Measurements from ENCODE around the gene GDF15.

The GDF15 gene

DNA sequence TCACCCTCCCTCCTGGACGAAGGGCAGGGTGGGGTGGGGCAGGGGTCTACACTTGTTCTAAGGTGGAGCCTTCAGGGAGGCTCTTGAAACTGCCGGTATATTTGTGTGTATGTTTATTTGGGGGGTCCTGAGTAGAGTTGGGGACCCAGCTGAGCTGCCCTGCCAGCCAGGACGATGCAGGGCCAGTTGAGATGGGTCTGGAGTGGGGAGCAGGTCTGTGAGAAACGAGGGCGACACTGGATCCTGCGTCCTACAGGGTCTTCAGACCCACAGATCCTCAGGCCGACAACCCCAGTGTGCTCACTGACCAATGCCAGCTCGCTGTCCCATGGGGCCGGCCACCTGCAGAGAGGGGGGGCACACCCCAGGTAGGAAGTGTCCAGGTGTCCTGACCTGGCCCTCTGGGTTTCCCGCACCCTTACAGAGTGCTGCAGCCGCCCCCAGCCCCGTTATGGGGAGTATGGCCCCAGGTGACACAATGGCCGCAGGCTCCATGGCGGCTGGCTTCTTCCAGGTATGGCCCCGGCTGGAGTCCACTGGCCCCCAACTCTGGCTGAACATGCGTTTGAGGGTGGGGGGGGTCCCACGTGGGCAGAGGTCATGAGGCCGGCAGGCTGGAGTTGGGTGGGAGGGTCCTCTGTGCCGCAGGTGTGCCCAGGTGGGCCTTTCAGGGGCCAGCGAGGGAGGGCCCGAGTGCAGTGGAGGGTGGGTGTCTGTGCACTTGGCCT lies 44.6 kb downstream of the GDF15 start:
- Histone ChIP-seq H3K9ac (peak overlapping the region in 10 of 11 experiments; percentile 69 to 79 (median 74); a peak in 17 of 22 replicates), H3K4me2 (peak overlapping the region; percentile 78 to 98 (median 91)), H3K4me3 (peak overlapping the region in 3 of 10 experiments; percentile 49 to 61 (median 52); a peak in 3 of 20 replicates), H3K9me3 (replicated peaks in 1 of 11) (no peaks in the 10 kb centered on the region), H3K27ac (peak overlapping the region in 10 of 11 experiments; percentile 71 to 89 (median 81); a peak in 19 of 22 replicates), H4K20me1 (peaks cover 26 to 69% (median 44%) of the 10 kb centered on the region in 11 experiments), H3K36me3 (peaks cover 0 to 42% (median 12%) of the 10 kb centered on the region in 11 experiments; a peak in 17 of 22 replicates), H3K27me3 (no peaks in the 10 kb centered on the region), H3K4me1 (peaks cover 87 to 93% (median 90%) of the 10 kb centered on the region in 10 experiments)
- TF ChIP-seq Cebpa-rat (IDR thresholded peaks at IDR 0.05) = no peak

DNA sequence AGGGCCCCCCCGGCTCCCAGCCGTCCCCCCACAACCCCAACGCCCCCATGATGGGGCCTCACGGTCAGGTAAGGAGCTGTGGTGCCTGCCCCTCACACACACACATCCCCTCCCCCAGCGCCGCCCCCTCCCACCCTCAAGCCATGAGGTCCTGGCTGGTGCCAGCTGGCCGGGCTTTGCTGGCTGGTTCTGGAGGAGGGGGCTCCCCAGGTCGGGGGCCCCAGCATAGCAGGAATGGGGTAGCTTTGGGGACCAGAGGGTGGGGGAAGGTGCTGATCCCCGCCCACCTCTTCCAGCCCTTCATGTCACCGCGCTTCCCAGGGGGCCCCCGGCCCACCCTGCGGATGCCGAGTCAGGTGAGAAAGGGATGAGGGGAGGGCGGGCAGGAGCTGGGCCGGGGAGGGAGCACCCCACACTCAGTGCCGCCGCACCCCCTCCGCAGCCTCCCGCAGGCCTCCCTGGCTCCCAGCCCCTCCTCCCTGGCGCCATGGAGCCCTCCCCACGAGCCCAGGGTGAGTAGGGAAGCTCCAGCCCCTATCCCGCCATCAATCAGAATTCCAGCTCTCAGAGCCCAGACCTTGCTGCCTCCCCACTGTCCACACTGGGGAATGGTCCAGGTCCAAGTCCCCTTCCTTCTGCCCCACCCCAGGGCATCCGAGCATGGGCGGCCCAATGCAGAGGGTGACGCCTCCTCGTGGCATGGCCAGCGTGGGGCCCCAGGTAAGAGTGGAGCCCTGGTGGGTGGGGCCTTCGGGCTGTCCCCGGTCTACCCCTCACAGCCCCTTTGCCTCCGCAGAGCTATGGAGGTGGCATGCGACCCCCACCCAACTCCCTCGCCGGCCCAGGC lies 45.6 kb downstream of the GDF15 start:
- Histone ChIP-seq H4K20me1 (peaks cover 26 to 69% (median 39%) of the 10 kb centered on the region in 11 experiments), H3K9ac (peak overlapping the region in 5 of 11 experiments; percentile 25 to 85 (median 44); a peak in 6 of 22 replicates), H3K4me2 (peak overlapping the region; percentile 32 to 97 (median 94); a peak in 21 of 22 replicates), H3K27ac (peak overlapping the region in 8 of 11 experiments; percentile 85 to 93 (median 89); a peak in 13 of 22 replicates), H3K4me3 (no peak overlapping the region), H3K9me3 (replicated peaks in 1 of 11) (no peaks in the 10 kb centered on the region), H3K4me1 (peaks cover 87 to 93% (median 90%) of the 10 kb centered on the region in 10 experiments), H3K27me3 (no peaks in the 10 kb centered on the region), H3K36me3 (peaks cover 0 to 52% (median 20%) of the 10 kb centered on the region in 11 experiments; a peak in 17 of 22 replicates)
- TF ChIP-seq Cebpa-rat (IDR thresholded peaks at IDR 0.05) = no peak

DNA sequence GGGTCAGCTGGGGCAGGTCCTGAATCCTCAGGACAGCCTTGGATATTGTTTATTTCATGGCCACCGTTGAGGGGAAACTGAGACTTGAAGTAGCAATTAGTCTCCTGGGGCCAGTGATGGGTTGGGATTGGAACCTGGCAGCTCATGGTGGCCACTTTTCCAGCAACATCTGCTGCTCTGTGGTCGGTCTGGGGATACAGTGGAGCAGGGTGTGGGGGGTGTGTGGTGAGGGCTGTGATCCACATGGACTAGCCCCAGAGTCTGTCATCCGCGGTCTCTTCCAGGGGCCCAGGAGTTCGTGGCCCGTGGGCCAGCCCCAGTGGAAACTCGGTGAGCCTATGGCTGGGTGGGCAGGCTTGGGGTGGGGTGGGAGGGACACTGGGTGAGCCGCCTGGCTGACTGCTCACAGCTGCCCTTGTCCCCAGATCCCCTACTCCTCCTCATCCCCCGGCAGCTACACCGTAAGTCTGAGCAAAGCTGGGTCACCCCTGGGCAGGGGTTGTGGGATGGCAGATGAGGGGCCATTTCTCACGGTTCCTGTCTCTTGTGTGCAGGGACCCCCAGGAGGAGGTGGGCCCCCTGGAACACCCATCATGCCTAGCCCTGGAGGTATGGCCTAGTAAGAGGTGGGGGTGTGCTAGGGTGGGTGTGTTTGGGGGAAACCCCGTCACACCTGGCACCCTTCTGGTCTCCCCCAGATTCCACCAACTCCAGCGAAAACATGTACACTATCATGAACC lies 46.5 kb downstream of the GDF15 start:
- no peak for TF ChIP-seq Cebpa-rat (IDR thresholded peaks at IDR 0.05)
- peak overlapping the region; percentile 90 to 97 (median 95) for H3K4me2 ChIP-seq
- H3K36me3 ChIP-seq = peaks cover 0 to 46% (median 19%) of the 10 kb centered on the region in 11 experiments; a peak in 17 of 22 replicates
- no peaks in the 10 kb centered on the region for H3K27me3 ChIP-seq
- H3K9ac ChIP-seq = peak overlapping the region; percentile 74 to 85 (median 82); a peak in 21 of 22 replicates
- H4K20me1 ChIP-seq = peaks cover 19 to 65% (median 34%) of the 10 kb centered on the region in 11 experiments; a peak in 21 of 22 replicates
- H3K27ac ChIP-seq = peak overlapping the region in 10 of 11 experiments; percentile 70 to 93 (median 88); a peak in 19 of 22 replicates
- no peaks in the 10 kb centered on the region for H3K9me3 ChIP-seq (replicated peaks in 1 of 11)
- H3K4me3 ChIP-seq = peak overlapping the region; percentile 47 to 77 (median 65); a peak in 18 of 20 replicates
- peaks cover 83 to 89% (median 86%) of the 10 kb centered on the region in 10 experiments for H3K4me1 ChIP-seq

DNA sequence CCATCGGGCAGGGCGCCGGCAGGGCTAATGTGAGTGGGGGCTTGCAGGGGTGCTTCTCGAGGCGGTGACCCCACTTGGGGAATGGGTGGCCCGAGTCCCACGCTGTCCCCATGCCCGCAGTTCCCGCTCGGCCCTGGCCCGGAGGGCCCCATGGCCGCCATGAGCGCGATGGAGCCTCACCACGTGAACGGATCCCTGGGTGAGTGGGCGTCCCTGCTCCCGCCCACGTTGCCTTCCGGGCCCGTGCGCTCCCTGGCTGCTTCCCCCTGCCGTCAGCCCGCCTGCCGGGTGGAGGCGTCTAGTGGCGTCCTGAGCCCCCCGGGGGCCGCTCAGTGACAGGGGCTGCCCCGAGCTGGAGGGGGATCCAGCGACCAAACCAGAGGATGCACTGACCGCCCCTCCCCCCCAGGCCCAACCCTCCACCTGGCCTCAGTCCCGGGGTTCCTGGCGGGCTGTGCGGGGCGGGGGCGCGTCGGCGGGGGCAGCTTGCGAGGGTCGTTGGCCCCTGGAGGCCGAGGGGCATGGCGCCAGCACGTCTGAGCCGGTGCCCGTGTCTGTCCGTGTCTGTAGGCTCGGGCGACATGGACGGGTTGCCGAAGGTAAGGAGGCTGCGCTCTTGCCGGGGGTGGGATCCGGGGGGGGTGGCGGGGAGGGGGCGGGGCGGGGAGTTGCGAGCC lies 47.2 kb downstream of the GDF15 start:
- H3K4me3 ChIP-seq = peak overlapping the region; percentile 47 to 77 (median 65)
- peak overlapping the region; percentile 74 to 85 (median 82) for H3K9ac ChIP-seq

DNA sequence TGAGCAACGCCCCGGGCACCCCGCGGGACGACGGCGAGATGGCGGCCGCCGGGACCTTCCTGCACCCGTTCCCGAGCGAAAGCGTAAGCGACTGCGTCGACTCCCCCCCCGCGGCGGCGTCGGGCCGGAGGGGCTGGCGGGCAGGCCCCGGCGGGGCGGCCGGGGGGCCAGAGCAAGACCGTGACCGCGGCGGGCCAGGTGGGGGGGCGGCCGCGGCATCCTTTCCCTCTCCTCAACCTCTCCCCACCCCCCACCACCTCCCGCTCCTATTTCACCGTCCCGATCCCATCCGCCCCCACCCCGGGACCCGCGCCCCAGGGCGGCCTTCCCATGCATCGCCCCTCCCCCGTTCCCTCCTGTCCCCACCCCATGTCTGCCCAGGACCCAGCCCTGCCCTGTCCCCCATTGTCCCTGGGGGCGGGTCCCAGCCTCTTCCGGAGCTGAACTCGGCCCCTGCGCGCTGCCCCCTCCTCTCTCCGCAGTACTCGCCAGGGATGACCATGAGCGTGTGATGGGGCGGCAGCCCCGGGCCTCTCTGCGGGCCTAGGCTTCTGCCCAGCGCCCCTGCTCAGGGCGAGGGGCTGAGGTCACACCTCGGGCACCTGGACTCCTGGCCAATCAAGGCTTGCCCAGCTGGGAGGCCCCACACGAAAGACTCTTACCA lies 47.9 kb downstream of the GDF15 start:
- Histone ChIP-seq H3K4me1 (peaks cover 77 to 89% (median 81%) of the 10 kb centered on the region in 10 experiments), H3K36me3 (peaks cover 0 to 45% (median 19%) of the 10 kb centered on the region in 11 experiments; a peak in 17 of 22 replicates), H3K27me3 (no peaks in the 10 kb centered on the region), H3K9ac (peak overlapping the region; percentile 64 to 85 (median 82); a peak in 21 of 22 replicates), H4K20me1 (peaks cover 19 to 64% (median 31%) of the 10 kb centered on the region in 11 experiments; a peak in 19 of 22 replicates), H3K9me3 (replicated peaks in 1 of 11) (no peaks in the 10 kb centered on the region), H3K4me2 (peak overlapping the region; percentile 87 to 99 (median 93)), H3K27ac (peak overlapping the region in 10 of 11 experiments; percentile 27 to 93 (median 88); a peak in 18 of 22 replicates), H3K4me3 (peak overlapping the region; percentile 33 to 77 (median 65); a peak in 19 of 20 replicates)
- no peak for TF ChIP-seq Cebpa-rat (IDR thresholded peaks at IDR 0.05)

More for the DNA sequence above, 47.2 kb downstream of the GDF15 start:
- TF ChIP-seq Cebpa-rat (IDR thresholded peaks at IDR 0.05) = no peak
- H3K4me1 ChIP-seq = peaks cover 77 to 89% (median 80%) of the 10 kb centered on the region in 10 experiments
- peaks cover 17 to 64% (median 29%) of the 10 kb centered on the region in 11 experiments; a peak in 20 of 22 replicates for H4K20me1 ChIP-seq
- H3K27me3 ChIP-seq = no peaks in the 10 kb centered on the region
- peaks cover 0 to 45% (median 19%) of the 10 kb centered on the region in 11 experiments; a peak in 17 of 22 replicates for H3K36me3 ChIP-seq
- peak overlapping the region in 10 of 11 experiments; percentile 70 to 93 (median 88); a peak in 19 of 22 replicates for H3K27ac ChIP-seq
- peak overlapping the region; percentile 90 to 97 (median 95) for H3K4me2 ChIP-seq
- no peaks in the 10 kb centered on the region for H3K9me3 ChIP-seq (replicated peaks in 1 of 11)

DNA sequence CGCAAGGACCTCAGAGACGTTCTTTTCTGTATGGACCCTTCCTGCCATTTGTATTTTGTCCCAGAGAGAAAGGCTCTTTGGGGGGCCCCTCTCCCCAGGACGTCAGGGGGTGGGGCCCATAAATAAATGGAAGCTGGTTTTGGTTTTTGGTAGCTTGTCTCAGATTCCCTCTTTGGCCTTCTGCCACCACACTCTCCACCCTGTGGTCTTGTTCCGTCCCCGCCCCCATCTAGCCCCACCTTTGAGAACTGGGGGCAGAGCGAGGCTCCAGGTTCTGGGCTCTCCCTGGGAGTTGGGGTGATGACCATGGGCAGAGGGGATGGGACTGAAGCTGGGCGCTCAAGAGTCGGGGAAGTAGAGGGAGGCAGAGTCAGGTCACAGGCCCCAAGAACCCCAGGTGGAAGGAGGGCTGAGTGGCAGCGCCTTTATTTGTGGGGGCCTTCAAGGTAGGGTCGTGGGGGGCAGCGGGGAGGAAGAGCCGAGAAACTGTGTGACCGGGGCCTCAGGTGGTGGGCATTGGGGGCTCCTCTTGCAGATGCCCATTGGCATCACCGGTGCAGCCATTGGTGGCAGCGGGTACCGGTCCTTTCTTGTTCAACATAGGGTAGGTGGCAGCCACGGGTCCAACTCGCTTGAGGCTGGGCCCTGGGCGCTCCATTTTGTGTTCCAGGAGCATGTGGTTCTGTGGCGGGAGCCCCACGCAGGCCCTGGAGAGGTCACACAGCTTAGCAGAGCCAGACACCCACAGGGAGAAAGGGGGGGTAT lies 48.6 kb downstream of the GDF15 start:
- H4K20me1 ChIP-seq = peaks cover 22 to 64% (median 38%) of the 10 kb centered on the region in 11 experiments; a peak in 19 of 22 replicates
- no peaks in the 10 kb centered on the region for H3K9me3 ChIP-seq (replicated peaks in 1 of 11)
- H3K27ac ChIP-seq = peak overlapping the region in 10 of 11 experiments; percentile 27 to 93 (median 88); a peak in 17 of 22 replicates
- H3K27me3 ChIP-seq = no peaks in the 10 kb centered on the region
- peak overlapping the region in 9 of 10 experiments; percentile 54 to 77 (median 66); a peak in 18 of 20 replicates for H3K4me3 ChIP-seq
- H3K9ac ChIP-seq = peak overlapping the region; percentile 19 to 85 (median 82); a peak in 20 of 22 replicates
- peaks cover 78 to 89% (median 82%) of the 10 kb centered on the region in 10 experiments for H3K4me1 ChIP-seq
- no peak for TF ChIP-seq Cebpa-rat (IDR thresholded peaks at IDR 0.05)
- peaks cover 0 to 45% (median 19%) of the 10 kb centered on the region in 11 experiments; a peak in 17 of 22 replicates for H3K36me3 ChIP-seq
- H3K4me2 ChIP-seq = peak overlapping the region; percentile 87 to 99 (median 93)

Measured in BLaER1 treated with 17β-estradiol and CSF1 and Interleukin-3, amounts not matched to agents 10 nM and 100 nM (cell line).